Measurements from ENCODE around the gene LCLAT1.

The LCLAT1 gene

GRCh38 chr2:30649828-30650227, 202.8 kb downstream of the LCLAT1 start:
- no peak for DNase-seq

GRCh38 chr2:30652271-30652915, 205.3 kb downstream of the LCLAT1 start:
- DNase-seq, result no peak

- DNase-seq, result no peak
Measured at GRCh38 chr2:30653847-30654246, 206.8 kb downstream of the LCLAT1 start.

- DNase-seq, result no peak
Measured at GRCh38 chr2:30654404-30654803, 207.4 kb downstream of the LCLAT1 start.

- DNase-seq, result no peak
Measured at GRCh38 chr2:30655211-30655610, 208.2 kb downstream of the LCLAT1 start.

GRCh38 chr2:30655660-30656059, 208.6 kb downstream of the LCLAT1 start:
- no peak for DNase-seq

GRCh38 chr2:30656079-30656478, 209.0 kb downstream of the LCLAT1 start:
- no peak for DNase-seq

GRCh38 chr2:30661173-30662107, 214.4 kb downstream of the LCLAT1 start:
- no peak for DNase-seq

- DNase-seq, result no peak
Measured at GRCh38 chr2:30662268-30663131, 215.5 kb downstream of the LCLAT1 start.

GRCh38 chr2:30663321-30663720, 216.3 kb downstream of the LCLAT1 start:
- no peak for DNase-seq

- DNase-seq, result no peak
Measured at GRCh38 chr2:30663806-30664205, 216.8 kb downstream of the LCLAT1 start.

- no peak for DNase-seq
Measured at GRCh38 chr2:30664761-30665358, 217.8 kb downstream of the LCLAT1 start.

GRCh38 chr2:30665761-30666265, 218.8 kb downstream of the LCLAT1 start:
- no peak for DNase-seq

GRCh38 chr2:30666266-30666874, 219.3 kb downstream of the LCLAT1 start:
- DNase-seq, result peak; percentile 5 to 34

GRCh38 chr2:30670453-30670852, 223.4 kb downstream of the LCLAT1 start:
- DNase-seq, result no peak

GRCh38 chr2:30673127-30673526, 226.1 kb downstream of the LCLAT1 start:
- DNase-seq, result no peak

GRCh38 chr2:30675758-30676157, 228.7 kb downstream of the LCLAT1 start:
- no peak for DNase-seq

GRCh38 chr2:30677231-30677630, 230.2 kb downstream of the LCLAT1 start:
- DNase-seq, result no peak

GRCh38 chr2:30677861-30678385, 230.9 kb downstream of the LCLAT1 start:
- no peak for DNase-seq

- DNase-seq, result no peak
Measured at GRCh38 chr2:30678410-30679137, 231.5 kb downstream of the LCLAT1 start.

All from inflammatory macrophage (primary cell).